HFFc6 (cell line): ENCODE results near the gene TOR2A. TPM values are rescaled to one million over a fixed set of nuclear protein-coding genes. Genes with fewer than 3 reads are reported as not detected.

Experiments
- DNase-seq: peaks from one replicate; pipeline ENCODE4 v3.0.0-alpha.2; 2018
- H3K27ac Mint-ChIP-seq: 2 replicates; pipeline ENCODE4 v1.8.0; 2020; ENCODE audit warnings: mild to moderate bottlenecking, mixed read lengths
- H3K27me3 Mint-ChIP-seq: 2 replicates; pipeline ENCODE4 v1.8.0; 2021; ENCODE audit warnings: mild to moderate bottlenecking, moderate library complexity, mixed read lengths; ENCODE audit not compliant: insufficient read depth
- H3K36me3 Mint-ChIP-seq: 2 replicates; pipeline ENCODE4 v1.8.0; 2021; ENCODE audit warnings: low read depth, mixed read lengths
- H3K4me1 Mint-ChIP-seq: 2 replicates; pipeline ENCODE4 v1.8.0; 2020; ENCODE audit warnings: low read depth, mixed read lengths
- H3K4me3 Mint-ChIP-seq: 2 replicates; pipeline ENCODE4 v1.8.0; 2020; ENCODE audit warnings: mild to moderate bottlenecking, moderate library complexity, mixed read lengths
- H3K9me3 Mint-ChIP-seq: 2 replicates; pipeline ENCODE4 v1.8.0; 2020; ENCODE audit warnings: mild to moderate bottlenecking, mixed read lengths
- CTCF ChIP-seq: fragments of 200-600 bp; sonication (generic); IDR thresholded peaks from 2 replicates; pipeline ENCODE4 v1.5.0; 2021; ENCODE audit warnings: antibody characterized with exemption, mild to moderate bottlenecking
- total RNA-seq, 6 experiments: library from RNA; stranded (reverse); fragmentation: NEBNext Ultra II Directional; extraction: Animal tissue kit (Norgen Biotek cat#: 25700); gene quantifications; 2 replicates in 1 of 6; 3 replicates in 5 of 6; pipeline ENCODE4 v1.2.3, GENCODE V29; 2021

Gene TOR2A
- total RNA-seq, 6 experiments from 2014 or later = 6.6 to 8.3 (median 8.1) TPM

- H3K4me3 Mint-ChIP-seq = no peak overlapping the region
- H3K9me3 Mint-ChIP-seq = no peaks in the 10 kb centered on the region
- no peak for TF ChIP-seq CTCF
- no peaks in the 10 kb centered on the region for H3K36me3 Mint-ChIP-seq
- peaks cover 10% of the 10 kb centered on the region for H3K4me1 Mint-ChIP-seq
- no peak for DNase-seq
- H3K27me3 Mint-ChIP-seq = no peaks in the 10 kb centered on the region; the same call in 1 of the 2 replicates
- no peak overlapping the region for H3K27ac Mint-ChIP-seq
Observed at GRCh38 chr9:127726871-127727270, 8.2 kb downstream of the TOR2A start.

GRCh38 chr9:127724012-127724411 is 11.1 kb downstream of the TOR2A start:
- no peak overlapping the region for H3K27ac Mint-ChIP-seq
- no peaks in the 10 kb centered on the region for H3K9me3 Mint-ChIP-seq
- no peak overlapping the region for H3K4me3 Mint-ChIP-seq
- no peak for TF ChIP-seq CTCF
- no peaks in the 10 kb centered on the region; the same call in 1 of the 2 replicates for H3K27me3 Mint-ChIP-seq
- peaks cover 23% of the 10 kb centered on the region for H3K4me1 Mint-ChIP-seq
- no peaks in the 10 kb centered on the region for H3K36me3 Mint-ChIP-seq
- DNase-seq = no peak

GRCh38 chr9:127723444-127723843 is 11.7 kb downstream of the TOR2A start:
- Mint-ChIP-seq H3K36me3 (no peaks in the 10 kb centered on the region), H3K27me3 (no peaks in the 10 kb centered on the region; the same call in 1 of the 2 replicates), H3K9me3 (no peaks in the 10 kb centered on the region), H3K4me3 (no peak overlapping the region), H3K27ac (no peak overlapping the region), H3K4me1 (peaks cover 23% of the 10 kb centered on the region)
- DNase-seq = peak; percentile 45
- TF ChIP-seq CTCF = peak; percentile 28; the same call in 1 of the 2 replicates

- H3K27ac Mint-ChIP-seq = no peak overlapping the region
- TF ChIP-seq CTCF = no peak
Observed at GRCh38 chr9:127723013-127723412, 12.1 kb downstream of the TOR2A start.

GRCh38 chr9:127722055-127722745 is 12.9 kb downstream of the TOR2A start:
- Mint-ChIP-seq H3K27me3 (no peaks in the 10 kb centered on the region; the same call in 1 of the 2 replicates), H3K27ac (no peak overlapping the region), H3K4me3 (no peak overlapping the region), H3K4me1 (peaks cover 23% of the 10 kb centered on the region), H3K36me3 (no peaks in the 10 kb centered on the region), H3K9me3 (no peaks in the 10 kb centered on the region)
- no peak for TF ChIP-seq CTCF
- no peak for DNase-seq

More at GRCh38 chr9:127723013-127723412, 12.1 kb downstream of the TOR2A start:
- H3K27me3 Mint-ChIP-seq = no peaks in the 10 kb centered on the region; the same call in 1 of the 2 replicates
- peaks cover 23% of the 10 kb centered on the region for H3K4me1 Mint-ChIP-seq
- no peak for DNase-seq
- no peak overlapping the region for H3K4me3 Mint-ChIP-seq
- no peaks in the 10 kb centered on the region for H3K36me3 Mint-ChIP-seq
- no peaks in the 10 kb centered on the region for H3K9me3 Mint-ChIP-seq
